ENCODE results near the gene C9orf152. TPM values are rescaled to one million over a fixed set of nuclear protein-coding genes. Genes with fewer than 3 reads are reported as not detected.
A peak's percentile ranks its signal among the peaks of the same experiment; 100 is the strongest.

Gene C9orf152
- total RNA-seq, 1 experiment from 2014 or later: not detected

- TF ChIP-seq EZH2 (IDR thresholded peaks at IDR 0.05; ENCODE audit: borderline replicate concordance, low read depth, low read length, poor library complexity, severe bottlenecking) (no peak), CTCF (conservative IDR thresholded peaks at IDR 0.05; ENCODE audit: low read depth, low read length) (no peak)
- Histone ChIP-seq H3K4me1 (ENCODE audit: insufficient read depth, low read length, poor library complexity, severe bottlenecking) (no peaks in the 10 kb centered on the region), H3K27ac (ENCODE audit: low read depth, low read length, poor library complexity, severe bottlenecking) (no peak overlapping the region), H3K36me3 (ENCODE audit: insufficient read depth, low read length, poor library complexity, severe bottlenecking) (no peaks in the 10 kb centered on the region), H3K9me3 (ENCODE audit: low read depth, low read length, poor library complexity, severe bottlenecking) (no peaks in the 10 kb centered on the region), H3K27me3 (replicated peaks; ENCODE audit: insufficient read depth, low read depth, low read length, poor library complexity) (no peaks in the 10 kb centered on the region), H3K4me3 (ENCODE audit: low read depth, low read length, poor library complexity, severe bottlenecking) (no peak overlapping the region)
- no TSS peak for BruUV-seq (replicated peaks)
- POLR2A ChIA-PET (ENCODE audit: low non-redundant PET): no interaction called here
- CTCF ChIA-PET: interaction anchor here (0.6 kb wide), 1 partner anchor 21 kb away, joined by 3 read pairs; no protein-coding TSS in a partner anchor
- intact Hi-C loops (cut with micrococcal nuclease; ENCODE audit: unreplicated experiment): no loop called here
- DNase-seq (ENCODE audit: low spot score): no peak
Measured at GRCh38 chr9:110157823-110158664, 49.9 kb downstream of the C9orf152 start.

- Histone ChIP-seq H3K4me3 (ENCODE audit: low read depth, low read length, poor library complexity, severe bottlenecking) (no peak overlapping the region), H3K36me3 (ENCODE audit: insufficient read depth, low read length, poor library complexity, severe bottlenecking) (no peaks in the 10 kb centered on the region), H3K9me3 (ENCODE audit: low read depth, low read length, poor library complexity, severe bottlenecking) (no peaks in the 10 kb centered on the region), H3K4me1 (ENCODE audit: insufficient read depth, low read length, poor library complexity, severe bottlenecking) (no peaks in the 10 kb centered on the region), H3K27ac (ENCODE audit: low read depth, low read length, poor library complexity, severe bottlenecking) (no peak overlapping the region), H3K27me3 (replicated peaks; ENCODE audit: insufficient read depth, low read depth, low read length, poor library complexity) (no peaks in the 10 kb centered on the region)
- no peak for TF ChIP-seq EZH2 (IDR thresholded peaks at IDR 0.05; ENCODE audit: borderline replicate concordance, low read depth, low read length, poor library complexity, severe bottlenecking)
- no peak for TF ChIP-seq CTCF (conservative IDR thresholded peaks at IDR 0.05; ENCODE audit: low read depth, low read length)
- BruUV-seq (replicated peaks): no TSS peak
- CTCF ChIA-PET: no interaction called here
- intact Hi-C loops (cut with micrococcal nuclease; ENCODE audit: unreplicated experiment): no loop called here
- DNase-seq (ENCODE audit: low spot score): peak; percentile 61
- POLR2A ChIA-PET (ENCODE audit: low non-redundant PET): no interaction called here
Measured at GRCh38 chr9:110156902-110157301, 51.1 kb downstream of the C9orf152 start.

GRCh38 chr9:110156416-110156815 lies 51.5 kb downstream of the C9orf152 start:
- H3K9me3 ChIP-seq (ENCODE audit: low read depth, low read length, poor library complexity, severe bottlenecking): no peaks in the 10 kb centered on the region
- H3K36me3 ChIP-seq (ENCODE audit: insufficient read depth, low read length, poor library complexity, severe bottlenecking): no peaks in the 10 kb centered on the region
- BruUV-seq (replicated peaks): no TSS peak
- H3K4me3 ChIP-seq (ENCODE audit: low read depth, low read length, poor library complexity, severe bottlenecking): no peak overlapping the region
- intact Hi-C loops (cut with micrococcal nuclease; ENCODE audit: unreplicated experiment): no loop called here
- H3K27ac ChIP-seq (ENCODE audit: low read depth, low read length, poor library complexity, severe bottlenecking): no peak overlapping the region
- H3K27me3 ChIP-seq (replicated peaks; ENCODE audit: insufficient read depth, low read depth, low read length, poor library complexity): no peaks in the 10 kb centered on the region
- H3K4me1 ChIP-seq (ENCODE audit: insufficient read depth, low read length, poor library complexity, severe bottlenecking): no peaks in the 10 kb centered on the region
- ChIA-PET POLR2A (ENCODE audit: low non-redundant PET) (no interaction called here), CTCF (no interaction called here)
- TF ChIP-seq EZH2 (IDR thresholded peaks at IDR 0.05; ENCODE audit: borderline replicate concordance, low read depth, low read length, poor library complexity, severe bottlenecking): no peak
- no peak for TF ChIP-seq CTCF (conservative IDR thresholded peaks at IDR 0.05; ENCODE audit: low read depth, low read length)
- no peak for DNase-seq (ENCODE audit: low spot score)

All from A673 (cell line).